GM12891 (cell line): Measurements from ENCODE around the gene MDFI.

Experiments
- PAX5 ChIP-seq: IDR thresholded peaks from 2 replicates; pipeline ENCODE4 v1.6.1; 2011; ENCODE audit warnings: low read length, moderate library complexity, mild to moderate bottlenecking; ENCODE audit not compliant: insufficient read depth, severe bottlenecking
- POLR2A ChIP-seq: IDR thresholded peaks from 2 replicates; pipeline ENCODE4 v1.6.1; 2011; ENCODE audit warnings: low read depth, low read length, control low read depth
- POLR2AphosphoS5 ChIP-seq: IDR thresholded peaks from 2 replicates; pipeline ENCODE4 v1.6.1; 2011; ENCODE audit warnings: low read depth, low read length, control low read depth
- SPI1 ChIP-seq: IDR thresholded peaks from 2 replicates; pipeline ENCODE4 v1.6.1; 2011; ENCODE audit warnings: low read depth, low read length, control low read depth
- TAF1 ChIP-seq: IDR thresholded peaks from 2 replicates; pipeline ENCODE4 v1.6.1; 2011; ENCODE audit warnings: low read depth, low read length, control low read depth

GRCh38 chr6:41674231-41675000 lies 36.1 kb downstream of the MDFI start:
- TF ChIP-seq PAX5 (no peak), SPI1 (no peak), POLR2A (no peak), TAF1 (no peak), POLR2AphosphoS5 (no peak)
